Suprapubic skin (tissue), 4 donors: ENCODE data around the gene NBL1. TPM values are rescaled to one million over a fixed set of nuclear protein-coding genes. Genes with fewer than 3 reads are reported as not detected.

ENCODE experiments used
- DNase-seq, 2 donors: peaks; one replicate each; pipeline ENCODE4 v3.0.0-alpha.2; 2019; ENCODE audit warnings: low spot score in 2 of 2
- H3K27ac ChIP-seq: fragments of 200-600 bp; sonication (generic); one replicate; pipeline ENCODE4 v1.5.1; 2019
- H3K27me3 ChIP-seq: fragments of 200-600 bp; sonication (generic); one replicate; pipeline ENCODE4 v1.5.1; 2019
- H3K36me3 ChIP-seq: fragments of 200-600 bp; sonication (generic); one replicate; pipeline ENCODE4 v1.5.1; 2019
- H3K4me1 ChIP-seq: fragments of 200-600 bp; sonication (generic); one replicate; pipeline ENCODE4 v1.5.1; 2019
- H3K4me3 ChIP-seq: fragments of 200-600 bp; sonication (generic); one replicate; pipeline ENCODE4 v1.5.1; 2019; ENCODE audit warnings: mild to moderate bottlenecking
- H3K9me3 ChIP-seq: fragments of 200-600 bp; sonication (generic); one replicate; pipeline ENCODE4 v1.5.1; 2019
- CTCF ChIP-seq, 2 donors: fragments of 200-600 bp in 1 of 2; fragments of 450-650 bp in 1 of 2; sonication (generic) in 1 of 2; IDR thresholded peaks; one replicate each; pipeline ENCODE4 v1.5.1; 2016 to 2019; ENCODE audit warnings: antibody characterized with exemption in 2 of 2, mild to moderate bottlenecking in 1 of 2, moderate library complexity in 1 of 2
- EP300 ChIP-seq: sonication (generic); formaldehyde crosslinking; IDR thresholded peaks from one replicate; pipeline ENCODE4 v1.6.1; 2017; ENCODE audit warnings: antibody characterized with exemption
- POLR2A ChIP-seq, 2 donors: fragments of 450-650 bp; IDR thresholded peaks; one replicate each; pipeline ENCODE4 v1.6.1; 2017; ENCODE audit warnings: antibody characterized with exemption in 2 of 2, mild to moderate bottlenecking in 2 of 2, moderate library complexity in 2 of 2
- POLR2AphosphoS5 ChIP-seq, 3 donors: sonication (generic); formaldehyde crosslinking; IDR thresholded peaks; one replicate each; pipeline ENCODE4 v1.6.1; 2017; ENCODE audit warnings: antibody characterized with exemption in 3 of 3
- WGBS: methylation state at CpG from one replicate; pipeline ENCODE4 v1.1.5; 2018; 5-methylcytosine and 5-hydroxymethylcytosine counted together
- total RNA-seq, 4 donors: library from RNA; depleted of rRNA; stranded (reverse); fragments of >200 nt; gene quantifications; one replicate each; pipeline ENCODE4 v1.1.0, GENCODE V29; 2016

Gene NBL1
- total RNA-seq, 4 donors from 2014 or later: 144 to 197 (median 167) TPM

- H3K27ac ChIP-seq: no peak overlapping the region
- H3K4me1 ChIP-seq: peaks cover 38% of the 10 kb centered on the region
- H3K9me3 ChIP-seq: no peaks in the 10 kb centered on the region
- TF ChIP-seq CTCF (IDR thresholded peaks at IDR 0.05): no peak
- TF ChIP-seq POLR2A (IDR thresholded peaks at IDR 0.05): no peak
- TF ChIP-seq EP300: no peak
- TF ChIP-seq POLR2AphosphoS5 (IDR thresholded peaks at IDR 0.05): no peak
- no peak for DNase-seq
- H3K27me3 ChIP-seq: no peaks in the 10 kb centered on the region
- peaks cover 9% of the 10 kb centered on the region for H3K36me3 ChIP-seq
- no peak overlapping the region for H3K4me3 ChIP-seq
- 45% methylated on average over 3 of the region's 3 CpGs for WGBS
These were observed 25.7 kb upstream of the NBL1 start for GRCh38 chr1:19618428-19618827.

GRCh38 chr1:19619697-19620384 is 24.3 kb upstream of the NBL1 start:
- no peak overlapping the region for H3K27ac ChIP-seq
- TF ChIP-seq POLR2AphosphoS5 (IDR thresholded peaks at IDR 0.05) (no peak), EP300 (no peak), CTCF (IDR thresholded peaks at IDR 0.05) (no peak), POLR2A (IDR thresholded peaks at IDR 0.05) (no peak)
- H3K36me3 ChIP-seq: peaks cover 19% of the 10 kb centered on the region
- peaks cover 38% of the 10 kb centered on the region for H3K4me1 ChIP-seq
- H3K4me3 ChIP-seq: no peak overlapping the region
- DNase-seq: no peak
- WGBS: 38% methylated on average over 3 of the region's 3 CpGs
- no peaks in the 10 kb centered on the region for H3K27me3 ChIP-seq
- H3K9me3 ChIP-seq: no peaks in the 10 kb centered on the region

- TF ChIP-seq POLR2AphosphoS5 (IDR thresholded peaks at IDR 0.05) (no peak), EP300 (no peak), POLR2A (IDR thresholded peaks at IDR 0.05) (no peak), CTCF (IDR thresholded peaks at IDR 0.05) (no peak)
- Histone ChIP-seq H3K36me3 (peaks cover 25% of the 10 kb centered on the region), H3K9me3 (no peaks in the 10 kb centered on the region), H3K27ac (peak overlapping the region; percentile 28), H3K4me3 (no peak overlapping the region), H3K27me3 (no peaks in the 10 kb centered on the region), H3K4me1 (peaks cover 38% of the 10 kb centered on the region)
- WGBS: 39% methylated on average over 3 of the region's 3 CpGs
- no peak for DNase-seq
These were observed 23.3 kb upstream of the NBL1 start for GRCh38 chr1:19620786-19621185.

- no peaks in the 10 kb centered on the region for H3K27me3 ChIP-seq
- H3K9me3 ChIP-seq: no peaks in the 10 kb centered on the region
- peaks cover 38% of the 10 kb centered on the region for H3K4me1 ChIP-seq
- no peak for DNase-seq
- peaks cover 31% of the 10 kb centered on the region for H3K36me3 ChIP-seq
- peak overlapping the region; percentile 28 for H3K27ac ChIP-seq
- TF ChIP-seq CTCF (IDR thresholded peaks at IDR 0.05): no peak
- no peak for TF ChIP-seq POLR2AphosphoS5 (IDR thresholded peaks at IDR 0.05)
- TF ChIP-seq POLR2A (IDR thresholded peaks at IDR 0.05): no peak
- TF ChIP-seq EP300: no peak
- H3K4me3 ChIP-seq: no peak overlapping the region
- 77% methylated on average over 4 of the region's 4 CpGs for WGBS
These were observed 22.7 kb upstream of the NBL1 start for GRCh38 chr1:19621274-19621950.

GRCh38 chr1:19622204-19622603 is 21.9 kb upstream of the NBL1 start:
- TF ChIP-seq POLR2AphosphoS5 (IDR thresholded peaks at IDR 0.05): peak in 1 of 3 donors; percentile 15
- no peak for TF ChIP-seq POLR2A (IDR thresholded peaks at IDR 0.05)
- no peak for TF ChIP-seq CTCF (IDR thresholded peaks at IDR 0.05)
- H3K36me3 ChIP-seq: peaks cover 39% of the 10 kb centered on the region
- no peaks in the 10 kb centered on the region for H3K9me3 ChIP-seq
- 44% methylated on average over 1 of the region's 1 CpG for WGBS
- H3K27me3 ChIP-seq: no peaks in the 10 kb centered on the region
- DNase-seq: no peak
- no peak overlapping the region for H3K27ac ChIP-seq
- no peak overlapping the region for H3K4me3 ChIP-seq
- peaks cover 38% of the 10 kb centered on the region for H3K4me1 ChIP-seq
